B cell (primary cell): Measurements from ENCODE around the gene SEPTIN1. TPM values are rescaled to one million over a fixed set of nuclear protein-coding genes. Genes with fewer than 3 reads are reported as not detected.

Experiments
- ATAC-seq: fragments of 200-7000 bp; cut with Tn5 transposase; one replicate; pipeline ENCODE4 v1.10.0; 2021; ENCODE audit warnings: low read depth, mild to moderate bottlenecking, moderate number of reproducible peaks, moderate library complexity
- CTCF ChIA-PET: fragments of 350-600 bp; sonication (Branson Sonifier 250); formaldehyde crosslinking; loops from one replicate; lab custom pipeline; 2021; ENCODE audit warnings: antibody characterized with exemption, inconsistent platforms; lab: Charles Lee
- POLR2A ChIA-PET: fragments of 350-600 bp; sonication (Branson Sonifier 250); formaldehyde crosslinking; loops from one replicate; lab custom pipeline; 2021; ENCODE audit warnings: antibody characterized with exemption; lab: Charles Lee
- DNase-seq: peaks from one replicate; pipeline ENCODE4 v3.0.0; 2013
- H2AFZ ChIP-seq: 2 replicates; pipeline ENCODE4 v1.6.1; 2012; ENCODE audit warnings: mild to moderate bottlenecking, low read depth, low read length; ENCODE audit not compliant: insufficient read depth, poor library complexity, severe bottlenecking
- H3K27ac ChIP-seq, 2 donors: 1 replicate in 1 of 2; 2 replicates in 1 of 2; pipeline ENCODE4 v1.5.1; 2012 to 2013; ENCODE audit warnings: low read length in 2 of 2, mild to moderate bottlenecking in 2 of 2, moderate library complexity in 1 of 2
- H3K27me3 ChIP-seq, 4 experiments: fragments of 200-600 bp in 1 of 4; sonication (generic) in 1 of 4; replicated peaks in 1 of 4; 1 replicate in 2 of 4; 2 replicates in 2 of 4; pipeline versions ENCODE4 v1.6.1 to v1.7.0; 2013 to 2016; ENCODE audit warnings: low read length in 3 of 4, mild to moderate bottlenecking in 2 of 4, mixed read lengths in 1 of 4, moderate library complexity in 1 of 4; ENCODE audit not compliant: insufficient read depth in 4 of 4, control insufficient read depth in 3 of 4; ENCODE audit errors: control extremely low read depth in 1 of 4
- H3K36me3 ChIP-seq, 2 experiments: replicated peaks in 1 of 2; 1 replicate in 1 of 2; 2 replicates in 1 of 2; pipeline versions ENCODE4 v1.6.1 to v1.7.1; 2013; ENCODE audit warnings: low read length in 1 of 2; ENCODE audit not compliant: insufficient read depth in 2 of 2, control insufficient read depth in 1 of 2; ENCODE audit errors: control extremely low read depth in 1 of 2, extremely low read depth in 1 of 2
- H3K4me1 ChIP-seq, 2 donors: fragments of 200-600 bp in 1 of 2; sonication (generic) in 1 of 2; 1 replicate in 1 of 2; 2 replicates in 1 of 2; pipeline versions ENCODE4 v1.5.1 to v1.6.1; 2013 to 2017; ENCODE audit warnings: low read length in 2 of 2; ENCODE audit not compliant: control insufficient read depth in 2 of 2, insufficient read depth in 2 of 2
- H3K4me2 ChIP-seq: replicated peaks from 2 replicates; pipeline ENCODE3; 2012; ENCODE audit warnings: mild to moderate bottlenecking, low read depth, low read length; ENCODE audit not compliant: poor library complexity, severe bottlenecking
- H3K4me3 ChIP-seq, 5 experiments: fragments of 200-600 bp in 1 of 5; sonication (generic) in 1 of 5; 1 replicate in 3 of 5; 2 replicates in 2 of 5; pipeline versions ENCODE4 v1.5.1 to v1.7.0; 2011 to 2016; ENCODE audit warnings: low read length in 4 of 5, mild to moderate bottlenecking in 4 of 5, low read depth in 2 of 5, control low read depth in 1 of 5, moderate library complexity in 1 of 5; ENCODE audit not compliant: insufficient read depth in 1 of 5; ENCODE audit errors: control extremely low read depth in 1 of 5, extremely low read depth in 1 of 5
- H3K79me2 ChIP-seq: fragments of 200-600 bp; sonication (generic); one replicate; pipeline ENCODE4 v1.6.0; 2016; ENCODE audit warnings: low read length; ENCODE audit not compliant: control insufficient read depth, insufficient read depth
- H3K9ac ChIP-seq: fragments of 200-600 bp; sonication (generic); 2 replicates; pipeline ENCODE4 v1.6.1; 2017; ENCODE audit warnings: mild to moderate bottlenecking, low read length, moderate library complexity
- H3K9me3 ChIP-seq, 3 donors: one replicate each; pipeline versions ENCODE4 v1.6.1 to v1.7.1; 2013; ENCODE audit warnings: low read length in 2 of 3; ENCODE audit not compliant: control insufficient read depth in 2 of 3, insufficient read depth in 1 of 3; ENCODE audit errors: control extremely low read depth in 1 of 3
- H4K20me1 ChIP-seq: 2 replicates; pipeline ENCODE4 v1.6.0; 2012; ENCODE audit warnings: mild to moderate bottlenecking, low read length; ENCODE audit not compliant: insufficient read depth, control insufficient read depth, poor library complexity, severe bottlenecking
- H3K27ac Mint-ChIP-seq: one replicate; pipeline ENCODE4 v1.8.0; 2021; ENCODE audit warnings: mixed read lengths
- H3K27me3 Mint-ChIP-seq: one replicate; pipeline ENCODE4 v1.8.0; 2021; ENCODE audit warnings: mixed read lengths
- H3K4me1 Mint-ChIP-seq: one replicate; pipeline ENCODE4 v1.8.0; 2021; ENCODE audit warnings: mixed read lengths
- H3K4me3 Mint-ChIP-seq: one replicate; pipeline ENCODE4 v1.8.0; 2021; ENCODE audit warnings: mixed read lengths
- H3K9me3 Mint-ChIP-seq: one replicate; pipeline ENCODE4 v1.8.0; 2022; ENCODE audit warnings: mixed read lengths; ENCODE audit not compliant: insufficient read depth
- EZH2 ChIP-seq: IDR thresholded peaks from 2 replicates; pipeline ENCODE4 v1.6.1; 2012; ENCODE audit warnings: borderline replicate concordance, low read depth, mild to moderate bottlenecking, moderate library complexity, low read length; ENCODE audit not compliant: insufficient read depth, poor library complexity, severe bottlenecking
- WGBS: methylation state at CpG from one replicate; pipeline ENCODE4 v1.1.5; 2013; ENCODE audit warnings: missing lambda C conversion rate; ENCODE audit not compliant: insufficient coverage; 5-methylcytosine and 5-hydroxymethylcytosine counted together
- intact Hi-C: fragments of 100-400 bp; cut with micrococcal nuclease; formaldehyde crosslinking; loops from one replicate; pipeline ENCODE4 v1.10.0; 2022
- polyA plus RNA-seq: library from polyadenylated mRNA; depleted of rRNA; stranded (reverse); fragments of >200 nt; gene quantifications from 2 replicates; pipeline ENCODE4 v1.2.3, GENCODE V29; 2012
- total RNA-seq, 2 donors: library from RNA; stranded (reverse); fragments of 120-200 nt in 1 of 2; gene quantifications; 1 replicate in 1 of 2; 2 replicates in 1 of 2; pipeline versions ENCODE4 v1.2.3 to v1.2.4, GENCODE V29; 2013 to 2022
- TF ChIP-seq, protein P1 (sequence below): fragments of 200-600 bp; IDR thresholded peaks from one replicate; pipeline ENCODE4 v1.8.0; 2022; ENCODE audit warnings: antibody characterized with exemption, mild to moderate bottlenecking

Gene SEPTIN1
- total and polyA plus RNA-seq, 2 donors (not counting 1 experiment from before 2014, with no cell fraction given): 154 to 302 TPM

DNA sequence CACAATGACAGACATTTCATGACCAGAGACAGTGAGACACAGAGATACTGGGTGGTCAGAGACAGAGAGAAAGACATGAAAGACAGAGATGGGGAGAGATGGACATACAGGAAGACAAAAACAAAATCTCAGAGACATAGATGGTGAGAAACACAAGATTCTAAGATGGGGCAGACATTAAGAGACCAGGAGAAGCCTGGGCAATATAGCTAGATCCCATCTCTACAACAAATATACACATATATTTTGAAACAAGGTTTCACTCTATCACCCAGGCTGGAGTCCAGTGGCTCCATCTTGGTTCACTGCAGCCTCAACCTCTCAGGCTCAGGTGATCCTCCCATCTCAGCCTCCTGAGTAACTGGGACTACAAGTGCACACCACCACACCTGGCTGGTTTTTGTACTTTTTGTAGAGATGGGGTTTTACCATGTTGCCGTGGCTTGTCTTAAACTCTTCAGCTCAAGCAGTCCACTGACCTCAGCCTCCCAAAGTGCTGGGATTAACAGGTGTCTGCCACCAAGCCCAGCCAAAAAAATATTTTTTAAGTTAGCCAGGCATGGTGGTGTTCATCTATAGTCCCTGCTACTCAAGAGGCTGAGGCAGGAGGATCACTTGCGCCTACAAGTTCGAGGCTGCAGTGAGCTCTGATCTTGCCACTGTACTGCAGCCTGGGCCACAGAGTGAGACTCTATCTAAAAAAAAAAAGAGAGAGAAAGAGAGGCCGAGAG is 2.1 kb downstream of the SEPTIN1 start:
- WGBS: 88% methylated on average over 4 of the region's 4 CpGs
- DNase-seq (no peak), ATAC-seq (no peak)
- Histone ChIP-seq H3K4me1 (peaks cover 34 to 68% of the 10 kb centered on the region in 2 donors), H3K9ac (no peak overlapping the region), H3K36me3 (peaks cover 0 to 2% of the 10 kb centered on the region in 2 experiments), H3K27ac (peak overlapping the region in 1 of 2 donors; percentile 100), H3K79me2 (peaks cover 56% of the 10 kb centered on the region), H2AFZ (no peak overlapping the region), H3K4me3 (no peak overlapping the region), H4K20me1 (no peaks in the 10 kb centered on the region), H3K4me2 (peak overlapping the region; percentile 100), H3K9me3 (peaks cover 0 to 2% (median 0%) of the 10 kb centered on the region in 3 donors), H3K27me3 (no peaks in the 10 kb centered on the region)
- TF ChIP-seq, protein P1, sequence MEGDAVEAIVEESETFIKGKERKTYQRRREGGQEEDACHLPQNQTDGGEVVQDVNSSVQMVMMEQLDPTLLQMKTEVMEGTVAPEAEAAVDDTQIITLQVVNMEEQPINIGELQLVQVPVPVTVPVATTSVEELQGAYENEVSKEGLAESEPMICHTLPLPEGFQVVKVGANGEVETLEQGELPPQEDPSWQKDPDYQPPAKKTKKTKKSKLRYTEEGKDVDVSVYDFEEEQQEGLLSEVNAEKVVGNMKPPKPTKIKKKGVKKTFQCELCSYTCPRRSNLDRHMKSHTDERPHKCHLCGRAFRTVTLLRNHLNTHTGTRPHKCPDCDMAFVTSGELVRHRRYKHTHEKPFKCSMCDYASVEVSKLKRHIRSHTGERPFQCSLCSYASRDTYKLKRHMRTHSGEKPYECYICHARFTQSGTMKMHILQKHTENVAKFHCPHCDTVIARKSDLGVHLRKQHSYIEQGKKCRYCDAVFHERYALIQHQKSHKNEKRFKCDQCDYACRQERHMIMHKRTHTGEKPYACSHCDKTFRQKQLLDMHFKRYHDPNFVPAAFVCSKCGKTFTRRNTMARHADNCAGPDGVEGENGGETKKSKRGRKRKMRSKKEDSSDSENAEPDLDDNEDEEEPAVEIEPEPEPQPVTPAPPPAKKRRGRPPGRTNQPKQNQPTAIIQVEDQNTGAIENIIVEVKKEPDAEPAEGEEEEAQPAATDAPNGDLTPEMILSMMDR: no peak
- TF ChIP-seq EZH2: no peak
- peak overlapping the region; percentile 69 for H3K27ac Mint-ChIP-seq
- H3K4me3 Mint-ChIP-seq: peak overlapping the region; percentile 90
- POLR2A ChIA-PET: no interaction called here
- intact Hi-C loops: no loop called here
- H3K27me3 Mint-ChIP-seq: no peaks in the 10 kb centered on the region
- no peaks in the 10 kb centered on the region for H3K9me3 Mint-ChIP-seq
- CTCF ChIA-PET: interaction anchor here (1.7 kb wide), 1 partner anchor 29 kb away, joined by 5 read pairs; no protein-coding TSS in a partner anchor
- H3K4me1 Mint-ChIP-seq: peaks cover 53% of the 10 kb centered on the region
